Spinal cord (tissue), 10 donors: Measurements from ENCODE around the gene ONECUT2. TPM values are rescaled to one million over a fixed set of nuclear protein-coding genes. Genes with fewer than 3 reads are reported as not detected.

Source experiments
- DNase-seq, 6 donors: peaks; one replicate each; pipeline versions ENCODE4 v3.0.0 to v3.0.0-alpha.2; 2013 to 2015; ENCODE audit warnings: low spot score in 6 of 6, low read depth in 4 of 6
- H3K27ac ChIP-seq: one replicate; pipeline ENCODE4 v1.5.1; 2013; ENCODE audit warnings: low read depth, low read length, control low read depth
- H3K27me3 ChIP-seq: one replicate; pipeline ENCODE4 v1.6.1; 2013; ENCODE audit warnings: low read length; ENCODE audit not compliant: control insufficient read depth, insufficient read depth
- H3K36me3 ChIP-seq: one replicate; pipeline ENCODE4 v1.6.1; 2013; ENCODE audit warnings: low read length; ENCODE audit not compliant: control insufficient read depth, insufficient read depth
- H3K4me1 ChIP-seq: one replicate; pipeline ENCODE4 v1.6.1; 2013; ENCODE audit warnings: low read length; ENCODE audit not compliant: control insufficient read depth, insufficient read depth
- H3K4me3 ChIP-seq: one replicate; pipeline ENCODE4 v1.5.1; 2013; ENCODE audit warnings: low read depth, low read length, control low read depth
- H3K9me3 ChIP-seq: one replicate; pipeline ENCODE4 v1.6.1; 2013; ENCODE audit warnings: low read length; ENCODE audit not compliant: control insufficient read depth, insufficient read depth
- WGBS: methylation state at CpG from one replicate; pipeline ENCODE4 v1.1.5; 2013; ENCODE audit warnings: missing lambda C conversion rate; ENCODE audit not compliant: insufficient coverage; 5-methylcytosine and 5-hydroxymethylcytosine counted together
- polyA plus RNA-seq, 2 donors: library from polyadenylated mRNA; unstranded; fragments of 120-200 nt; gene quantifications; one replicate each; pipeline ENCODE4 v1.2.1, GENCODE V29; 2013; ENCODE audit not compliant: insufficient read length in 2 of 2
- total RNA-seq, 2 donors: library from RNA; depleted of rRNA in 1 of 2; stranded (reverse); fragments of 120-200 nt in 1 of 2; fragments of >200 nt in 1 of 2; gene quantifications; one replicate each; pipeline versions ENCODE4 v1.2.3 to v1.2.4, GENCODE V29; 2013 to 2014
- donor health status: healthy.

The ONECUT2 gene
- total and polyA plus RNA-seq, 4 donors = 0.99 to 4.5 (median 2.9) TPM

DNA sequence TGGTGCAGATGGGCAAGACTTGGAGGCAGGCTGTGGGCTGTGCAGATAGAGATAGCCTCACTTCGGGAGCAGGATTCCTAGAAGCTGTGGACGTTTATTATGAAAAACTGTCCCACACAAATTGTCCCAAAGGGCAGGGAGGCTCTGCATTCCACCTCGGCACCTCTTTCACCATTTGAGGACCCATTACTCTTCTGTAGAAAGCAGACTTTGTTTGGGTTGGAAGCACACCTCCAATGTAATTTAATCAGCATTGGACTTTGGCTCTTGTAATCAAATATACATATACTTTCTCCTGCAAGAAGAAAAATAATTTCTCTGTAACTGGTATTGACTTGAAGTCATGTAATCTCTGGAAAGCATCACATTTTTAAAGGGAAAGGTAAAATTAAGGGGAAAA lies 8.5 kb downstream of the ONECUT2 start:
- Histone ChIP-seq H3K9me3 (no peaks in the 10 kb centered on the region), H3K4me1 (peaks cover 34% of the 10 kb centered on the region), H3K27ac (no peak overlapping the region), H3K4me3 (no peak overlapping the region), H3K36me3 (peaks cover 8% of the 10 kb centered on the region), H3K27me3 (peaks cover 54% of the 10 kb centered on the region)
- DNase-seq = no peak
- WGBS = 83% methylated on average over 1 of the region's 3 CpGs

DNA sequence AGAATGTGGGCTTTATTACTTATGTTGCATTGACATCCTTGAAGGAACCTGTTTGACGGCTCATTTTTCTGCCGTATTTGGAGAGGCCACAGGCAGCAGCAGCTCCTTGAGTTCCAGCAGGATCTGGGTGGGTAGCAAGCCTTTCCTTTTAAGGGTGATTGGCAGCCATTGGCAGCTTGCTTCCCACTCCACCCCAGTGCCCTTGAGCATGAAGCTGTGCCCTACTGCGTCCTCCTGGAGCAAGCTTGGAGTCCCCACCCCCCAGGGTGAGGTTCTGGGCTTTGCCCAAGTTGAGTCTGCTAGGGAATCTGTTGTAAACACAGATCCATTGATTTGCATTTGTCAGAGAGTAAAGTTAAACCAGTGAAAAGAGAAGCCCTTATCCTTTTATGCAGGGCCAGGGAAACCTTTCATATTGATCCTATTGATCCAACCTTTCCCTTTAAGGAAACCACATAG lies 9.2 kb downstream of the ONECUT2 start:
- WGBS = 72% methylated on average over 2 of the region's 3 CpGs
- Histone ChIP-seq H3K4me1 (peaks cover 28% of the 10 kb centered on the region), H3K27me3 (peaks cover 47% of the 10 kb centered on the region)

DNA sequence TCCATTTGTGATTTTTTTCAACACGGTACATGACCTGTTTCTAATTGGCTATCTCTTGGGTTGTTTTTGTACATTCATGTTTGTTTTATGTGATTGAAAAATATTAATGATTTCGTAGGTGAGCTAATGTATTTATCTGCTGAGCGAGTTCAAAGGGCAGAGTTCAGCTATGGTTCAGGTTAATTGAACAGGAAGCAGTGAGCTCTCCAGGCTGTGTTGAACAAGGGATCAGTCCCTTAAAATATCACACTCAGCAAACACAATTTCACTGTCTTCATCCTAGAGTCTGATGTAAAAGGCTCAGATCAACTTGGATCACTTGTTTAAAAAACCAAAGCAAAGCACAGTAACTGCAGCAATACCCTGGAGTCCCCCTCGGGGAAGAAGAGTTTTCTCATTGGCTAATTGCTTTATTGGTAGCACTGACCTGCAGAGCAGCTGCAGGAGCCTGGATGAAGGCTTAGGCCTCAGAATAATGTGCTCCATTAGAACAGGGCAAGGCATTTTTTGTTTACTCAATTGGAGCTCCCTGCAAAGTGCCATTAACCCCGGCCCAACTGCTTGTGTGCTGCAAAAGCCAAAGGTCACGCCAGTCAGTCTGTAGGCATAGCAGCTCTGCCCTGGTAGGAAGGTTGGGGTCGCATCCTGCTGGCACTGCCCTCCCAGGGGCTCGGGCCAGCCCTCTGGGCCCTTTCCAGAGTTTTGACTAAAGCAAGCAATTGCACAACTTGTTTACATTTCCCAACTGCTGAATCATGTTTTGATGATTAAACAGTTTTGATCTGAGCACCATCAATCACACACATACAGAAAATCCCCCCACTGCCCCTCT lies 10.5 kb downstream of the ONECUT2 start:
- Histone ChIP-seq H3K9me3 (no peaks in the 10 kb centered on the region), H3K4me1 (peaks cover 14% of the 10 kb centered on the region), H3K27ac (no peak overlapping the region), H3K4me3 (no peak overlapping the region), H3K27me3 (peaks cover 34% of the 10 kb centered on the region), H3K36me3 (peaks cover 4% of the 10 kb centered on the region)
- 19% methylated on average over 4 of the region's 8 CpGs for WGBS
- peak in 1 of 6 donors; percentile 21 for DNase-seq

More for the DNA sequence above, 9.2 kb downstream of the ONECUT2 start:
- peaks cover 8% of the 10 kb centered on the region for H3K36me3 ChIP-seq
- no peak overlapping the region for H3K4me3 ChIP-seq
- H3K9me3 ChIP-seq = no peaks in the 10 kb centered on the region
- DNase-seq = no peak
- no peak overlapping the region for H3K27ac ChIP-seq

DNA sequence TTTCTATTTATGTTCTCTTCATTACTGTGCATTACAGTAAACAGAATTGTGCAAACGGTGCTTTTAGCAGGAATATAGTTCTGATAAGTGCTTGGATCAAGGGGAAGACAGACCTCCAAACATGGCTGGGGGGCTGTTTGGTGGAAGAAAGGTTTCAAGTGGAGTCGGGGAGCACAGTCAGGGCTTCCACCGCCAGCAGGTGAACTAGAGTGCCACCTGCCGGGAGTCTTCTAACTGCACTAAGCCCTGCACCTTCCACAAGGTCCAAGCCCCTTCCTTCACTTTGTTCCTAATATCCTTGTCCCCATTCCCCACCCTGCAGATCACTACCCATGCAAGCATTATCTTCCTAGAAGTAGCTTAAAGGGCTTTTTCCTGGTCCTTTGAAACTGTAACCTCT lies 11.1 kb downstream of the ONECUT2 start:
- WGBS = 7% methylated on average over 4 of the region's 4 CpGs
- Histone ChIP-seq H3K27me3 (peaks cover 28% of the 10 kb centered on the region), H3K4me3 (no peak overlapping the region), H3K4me1 (peaks cover 8% of the 10 kb centered on the region), H3K27ac (no peak overlapping the region), H3K36me3 (peaks cover 2% of the 10 kb centered on the region), H3K9me3 (no peaks in the 10 kb centered on the region)
- DNase-seq = peak in 2 of 6 donors; percentile 45 to 78

DNA sequence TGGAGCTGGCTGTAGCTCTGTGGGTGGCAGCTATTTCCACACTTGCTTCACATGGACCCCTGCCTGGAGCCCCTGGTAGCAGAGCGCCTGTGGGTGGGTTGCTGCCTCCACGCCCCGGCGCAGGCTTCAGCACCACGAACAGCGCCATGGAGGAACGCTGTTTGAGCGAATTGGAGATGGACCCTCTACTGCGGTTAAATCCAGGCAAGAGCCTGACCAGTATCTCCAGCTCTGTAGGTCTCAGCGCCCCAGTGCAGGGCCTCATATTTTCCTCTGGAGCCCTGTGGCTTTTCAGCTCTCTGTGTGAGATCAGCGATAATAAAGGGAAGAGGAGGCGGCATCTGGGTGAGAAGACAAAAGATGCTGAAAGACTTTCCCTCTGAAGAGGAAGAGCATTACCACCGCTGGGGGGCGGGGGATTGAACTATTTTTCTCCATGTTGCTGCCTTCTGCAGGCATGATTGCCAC lies 12.0 kb downstream of the ONECUT2 start:
- peaks cover 19% of the 10 kb centered on the region for H3K27me3 ChIP-seq
- 3% methylated on average over 13 of the region's 14 CpGs for WGBS

DNA sequence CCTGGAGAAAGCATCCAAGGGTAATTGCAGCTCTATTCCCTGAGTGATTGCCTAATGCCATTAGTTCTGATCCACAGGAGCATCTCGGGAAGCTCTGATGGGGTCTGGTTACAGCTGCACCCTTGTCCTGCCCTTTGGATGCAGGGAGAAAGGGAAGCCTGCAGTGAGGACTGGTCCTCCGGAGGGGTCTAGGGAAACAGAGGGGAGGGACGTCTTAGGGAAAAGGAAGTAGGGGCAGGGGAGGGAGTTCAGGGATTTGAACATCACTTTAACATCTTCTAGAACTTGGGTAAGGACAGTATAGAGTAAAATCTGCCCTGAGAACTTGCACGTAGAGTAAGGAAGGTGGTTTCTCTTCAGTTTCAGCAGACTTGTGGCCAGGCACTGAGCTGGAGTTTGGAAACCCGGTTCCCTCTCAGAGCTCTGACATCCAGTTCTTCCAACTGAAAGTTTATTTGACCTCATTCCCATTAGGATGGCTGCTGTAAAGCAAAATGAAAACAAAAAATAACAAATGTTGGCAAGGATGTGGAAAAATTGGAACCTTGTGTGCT lies 20.5 kb downstream of the ONECUT2 start:
- Histone ChIP-seq H3K4me3 (no peak overlapping the region), H3K4me1 (no peaks in the 10 kb centered on the region), H3K36me3 (no peaks in the 10 kb centered on the region), H3K27me3 (no peaks in the 10 kb centered on the region), H3K27ac (no peak overlapping the region), H3K9me3 (no peaks in the 10 kb centered on the region)
- 47% methylated on average over 3 of the region's 5 CpGs for WGBS
- DNase-seq = no peak

More for the DNA sequence above, 12.0 kb downstream of the ONECUT2 start:
- no peaks in the 10 kb centered on the region for H3K9me3 ChIP-seq
- H3K4me3 ChIP-seq = no peak overlapping the region
- H3K4me1 ChIP-seq = peaks cover 6% of the 10 kb centered on the region
- peak in 2 of 6 donors; percentile 78 to 90 for DNase-seq
- H3K36me3 ChIP-seq = no peaks in the 10 kb centered on the region
- peak overlapping the region; percentile 34 for H3K27ac ChIP-seq

DNA sequence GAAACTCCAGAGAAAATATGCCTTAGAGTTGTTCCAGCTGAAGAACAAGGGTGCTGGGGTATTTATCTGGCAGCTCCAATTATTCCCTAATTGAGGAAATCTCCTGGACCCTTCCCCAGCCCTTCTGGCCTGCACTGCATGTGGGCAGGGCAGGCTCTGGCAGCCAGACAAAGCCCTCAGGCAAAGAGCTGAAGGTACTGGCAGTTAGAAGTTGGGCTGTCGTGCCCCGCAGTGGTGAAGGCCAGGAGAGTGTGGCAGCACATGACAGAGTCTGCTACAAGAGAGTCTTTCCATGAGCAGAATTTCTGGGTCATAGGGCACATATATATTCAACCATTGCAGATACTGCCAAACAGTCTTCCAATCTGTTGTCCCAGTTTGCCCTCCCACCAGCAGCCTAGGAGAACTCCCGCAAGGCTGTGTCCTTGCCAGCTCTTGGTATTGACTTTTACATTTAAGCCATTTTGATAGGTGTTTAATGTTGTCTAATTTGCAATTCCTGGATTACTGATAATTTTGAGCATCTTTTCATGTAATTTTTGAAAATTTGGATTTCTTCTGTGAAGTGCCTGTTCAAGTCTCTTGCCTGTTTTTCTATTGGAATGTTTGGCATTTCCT lies 26.6 kb downstream of the ONECUT2 start:
- H3K27ac ChIP-seq = no peak overlapping the region
- H3K4me1 ChIP-seq = no peaks in the 10 kb centered on the region
- H3K36me3 ChIP-seq = no peaks in the 10 kb centered on the region
- no peak for DNase-seq
- H3K27me3 ChIP-seq = no peaks in the 10 kb centered on the region
- no peaks in the 10 kb centered on the region for H3K9me3 ChIP-seq
- WGBS = 40% methylated on average over 2 of the region's 3 CpGs
- no peak overlapping the region for H3K4me3 ChIP-seq

DNA sequence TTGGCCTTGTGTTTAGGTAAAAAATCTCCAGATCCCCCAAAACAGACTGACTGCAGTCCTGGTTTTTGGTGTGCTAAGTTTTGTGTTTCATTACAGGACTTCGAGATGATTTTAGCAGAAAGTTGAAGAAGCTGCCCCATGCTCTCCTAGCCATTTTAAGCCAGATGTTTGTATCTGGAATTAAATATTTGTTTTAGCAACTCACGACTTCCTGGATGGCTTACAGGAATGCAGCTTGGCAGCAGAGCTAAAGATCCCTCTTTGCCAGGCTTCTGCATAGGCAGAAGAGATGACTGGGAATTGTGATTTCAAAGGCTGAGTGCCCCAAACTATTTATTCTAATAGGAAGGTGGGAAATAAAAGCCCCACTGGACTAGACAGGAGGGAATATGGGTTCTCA lies 31.1 kb downstream of the ONECUT2 start:
- H3K4me3 ChIP-seq = no peak overlapping the region
- no peak for DNase-seq
- no peak overlapping the region for H3K27ac ChIP-seq
- 65% methylated on average over 2 of the region's 2 CpGs for WGBS
- H3K4me1 ChIP-seq = no peaks in the 10 kb centered on the region
- H3K9me3 ChIP-seq = no peaks in the 10 kb centered on the region
- H3K36me3 ChIP-seq = no peaks in the 10 kb centered on the region
- H3K27me3 ChIP-seq = no peaks in the 10 kb centered on the region

DNA sequence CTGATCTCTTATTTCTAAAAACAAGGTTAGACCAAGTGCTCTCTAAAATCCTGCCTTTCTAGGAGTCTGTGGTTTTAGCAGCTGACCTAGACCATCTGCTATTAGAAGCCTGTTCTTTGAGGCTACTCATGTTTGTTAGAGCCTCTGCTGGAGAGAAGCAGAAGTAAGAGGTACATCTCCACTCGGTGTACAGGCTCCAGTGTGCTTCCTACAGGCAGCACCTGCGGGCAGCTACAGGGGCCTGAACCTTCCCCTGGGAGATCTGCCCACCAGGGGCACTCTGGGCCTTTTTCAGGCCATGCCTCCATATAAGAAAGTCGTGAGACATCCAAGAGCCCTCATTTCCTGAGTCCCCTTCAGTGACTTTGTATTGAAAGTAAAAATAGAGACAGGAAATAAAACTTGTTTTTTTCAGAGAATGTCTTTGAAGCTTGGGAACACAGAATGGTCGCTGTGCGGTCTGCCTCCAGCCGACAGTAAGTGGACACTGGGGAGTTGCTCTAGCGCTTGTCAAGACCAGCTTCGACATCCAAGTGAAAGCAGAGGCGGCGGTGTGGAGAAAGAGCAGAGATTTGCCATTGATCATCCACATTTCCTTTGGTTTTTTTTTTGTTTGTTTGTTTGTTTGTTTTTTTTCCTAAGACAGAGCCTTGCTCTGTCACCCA lies 31.7 kb downstream of the ONECUT2 start:
- Histone ChIP-seq H3K27ac (no peak overlapping the region), H3K36me3 (no peaks in the 10 kb centered on the region), H3K4me1 (no peaks in the 10 kb centered on the region), H3K9me3 (no peaks in the 10 kb centered on the region), H3K27me3 (no peaks in the 10 kb centered on the region), H3K4me3 (no peak overlapping the region)
- WGBS = 60% methylated on average over 8 of the region's 10 CpGs
- DNase-seq = no peak
